Sigmoid colon (tissue), 7 donors: ENCODE measurements around the gene TBC1D2B. TPM values are rescaled to one million over a fixed set of nuclear protein-coding genes. Genes with fewer than 3 reads are reported as not detected.

Experiments
- DNase-seq: peaks from one replicate; pipeline ENCODE4 v3.0.0-alpha.2; 2019
- H3K27ac ChIP-seq, 4 donors: fragments of 200-600 bp; sonication (generic); one replicate each; pipeline ENCODE4 v1.5.1; 2016 to 2019; ENCODE audit warnings: mild to moderate bottlenecking in 1 of 4
- H3K27me3 ChIP-seq, 3 donors: fragments of 200-600 bp; sonication (generic); one replicate each; pipeline ENCODE4 v1.5.1; 2019; ENCODE audit warnings: mild to moderate bottlenecking in 1 of 3
- H3K36me3 ChIP-seq, 4 donors: fragments of 200-600 bp; sonication (generic); one replicate each; pipeline ENCODE4 v1.5.1; 2016 to 2019
- H3K4me1 ChIP-seq, 4 donors: fragments of 200-600 bp; sonication (generic); one replicate each; pipeline ENCODE4 v1.5.1; 2017 to 2019
- H3K4me3 ChIP-seq, 4 donors: fragments of 200-600 bp; sonication (generic); one replicate each; pipeline ENCODE4 v1.5.1; 2017 to 2019; ENCODE audit warnings: mild to moderate bottlenecking in 2 of 4, moderate library complexity in 1 of 4
- H3K9me3 ChIP-seq, 4 donors: fragments of 200-600 bp in 3 of 4; sonication (generic) in 3 of 4; one replicate each; pipeline versions ENCODE4 v1.5.1 to v1.6.1; 2013 to 2019
- CTCF ChIP-seq, 4 experiments: fragments of 450-650 bp in 3 of 4; fragments of 200-600 bp in 1 of 4; IDR thresholded peaks; one replicate each; pipeline ENCODE4 v1.5.1; 2016 to 2019; ENCODE audit warnings: antibody characterized with exemption in 4 of 4, mild to moderate bottlenecking in 3 of 4, moderate library complexity in 2 of 4
- EP300 ChIP-seq, 4 donors: sonication (generic); formaldehyde crosslinking; IDR thresholded peaks; one replicate each; pipeline ENCODE4 v1.6.1; 2017; ENCODE audit warnings: antibody characterized with exemption in 4 of 4
- POLR2A ChIP-seq, 2 donors: fragments of 450-650 bp; IDR thresholded peaks; one replicate each; pipeline ENCODE4 v1.6.1; 2016; ENCODE audit warnings: antibody characterized with exemption in 2 of 2, mild to moderate bottlenecking in 2 of 2, moderate library complexity in 2 of 2
- POLR2AphosphoS5 ChIP-seq, 4 donors: sonication (generic); formaldehyde crosslinking; IDR thresholded peaks; one replicate each; pipeline ENCODE4 v1.6.1; 2017; ENCODE audit warnings: antibody characterized with exemption in 4 of 4
- WGBS, 2 donors: extraction: QIAGEN DNeasy Blood & Tissue Kit; methylation state at CpG; one replicate each; pipeline ENCODE4 v1.1.7; 2013; 5-methylcytosine and 5-hydroxymethylcytosine counted together
- intact Hi-C: fragments of 100-400 bp; cut with DNase I; formaldehyde crosslinking; loops from one replicate; pipeline ENCODE4 v1.15.1; 2023
- polyA plus RNA-seq, 3 donors: library from polyadenylated mRNA; stranded (reverse); fragments of 200-250 nt; gene quantifications; one replicate each; pipeline ENCODE4 v1.2.3, GENCODE V29; 2013
- total RNA-seq, 4 donors: library from RNA; depleted of rRNA; stranded (reverse); fragments of >200 nt; gene quantifications; one replicate each; pipeline ENCODE4 v1.1.0, GENCODE V29; 2016
- donor health status: healthy with polysubstance abuse.
- donor health status: Bipolar disorder and iron deficiency.
- donor health status: healthy.

The TBC1D2B gene
- total and polyA plus RNA-seq, 7 donors = 7.6 to 47.1 (median 29.9) TPM

GRCh38 chr15:78083186-78083585 lies 5.7 kb upstream of the TBC1D2B start:
- intact Hi-C loops = no loop called here
- 88 to 91% methylated on average over 4 of the region's 4 CpGs for WGBS, 2 donors
- Histone ChIP-seq H3K4me3 (no peak overlapping the region), H3K9me3 (no peaks in the 10 kb centered on the region), H3K27me3 (no peaks in the 10 kb centered on the region), H3K4me1 (peaks cover 0 to 5% (median 1%) of the 10 kb centered on the region in 4 donors), H3K27ac (no peak overlapping the region), H3K36me3 (no peaks in the 10 kb centered on the region)
- peak; percentile 46 for DNase-seq
- no peak for TF ChIP-seq EP300 (IDR thresholded peaks at IDR 0.05)
- TF ChIP-seq CTCF (IDR thresholded peaks at IDR 0.05) = no peak
- TF ChIP-seq POLR2AphosphoS5 (IDR thresholded peaks at IDR 0.05) = no peak
- TF ChIP-seq POLR2A (IDR thresholded peaks at IDR 0.05) = no peak

GRCh38 chr15:78082743-78083110 lies 5.2 kb upstream of the TBC1D2B start:
- Histone ChIP-seq H3K9me3 (no peaks in the 10 kb centered on the region), H3K4me1 (peaks cover 0 to 10% (median 4%) of the 10 kb centered on the region in 4 donors), H3K27me3 (no peaks in the 10 kb centered on the region), H3K36me3 (no peaks in the 10 kb centered on the region), H3K27ac (no peak overlapping the region), H3K4me3 (no peak overlapping the region)
- whole genome bisulfite sequencing, 2 donors = 76 to 86% methylated on average over 1 of the region's 1 CpG
- TF ChIP-seq CTCF (IDR thresholded peaks at IDR 0.05) (no peak), POLR2AphosphoS5 (IDR thresholded peaks at IDR 0.05) (no peak), POLR2A (IDR thresholded peaks at IDR 0.05) (no peak), EP300 (IDR thresholded peaks at IDR 0.05) (no peak)
- intact Hi-C loops = no loop called here
- peak; percentile 36 for DNase-seq

- WGBS, 2 donors = 38 to 55% methylated on average over 5 of the region's 5 CpGs
- H3K4me1 ChIP-seq = peaks cover 0 to 10% (median 5%) of the 10 kb centered on the region in 4 donors
- no peak overlapping the region for H3K27ac ChIP-seq
- intact Hi-C loops = no loop called here
- H3K9me3 ChIP-seq = no peaks in the 10 kb centered on the region
- no peak overlapping the region for H3K4me3 ChIP-seq
- TF ChIP-seq CTCF (IDR thresholded peaks at IDR 0.05) (no peak), EP300 (IDR thresholded peaks at IDR 0.05) (no peak), POLR2A (IDR thresholded peaks at IDR 0.05) (no peak)
- DNase-seq = peak; percentile 67
- H3K27me3 ChIP-seq = no peaks in the 10 kb centered on the region
- H3K36me3 ChIP-seq = no peaks in the 10 kb centered on the region
Measured at GRCh38 chr15:78082106-78082742, 4.7 kb upstream of the TBC1D2B start.

- Histone ChIP-seq H3K27me3 (no peaks in the 10 kb centered on the region), H3K9me3 (no peaks in the 10 kb centered on the region), H3K36me3 (no peaks in the 10 kb centered on the region), H3K27ac (no peak overlapping the region), H3K4me1 (peaks cover 0 to 29% (median 22%) of the 10 kb centered on the region in 4 donors), H3K4me3 (no peak overlapping the region)
- peak; percentile 58 for DNase-seq
- intact Hi-C loops = no loop called here
- TF ChIP-seq POLR2A (IDR thresholded peaks at IDR 0.05) (no peak), EP300 (IDR thresholded peaks at IDR 0.05) (no peak), POLR2AphosphoS5 (IDR thresholded peaks at IDR 0.05) (no peak), CTCF (IDR thresholded peaks at IDR 0.05) (no peak)
- 86 to 90% methylated on average over 8 of the region's 8 CpGs for WGBS, 2 donors
Measured at GRCh38 chr15:78080088-78080460, 2.6 kb upstream of the TBC1D2B start.
